H1 (cell line): ENCODE measurements around the gene DLST. TPM values are rescaled to one million over a fixed set of nuclear protein-coding genes. Genes with fewer than 3 reads are reported as not detected.
A peak's percentile ranks its signal among the peaks of the same experiment; 100 is the strongest.

Source experiments
- CHD7 ChIP-seq: fragments of 300-600 bp; sonication (generic); IDR thresholded peaks from 2 replicates; pipeline ENCODE4 v1.7.1; 2012; ENCODE audit warnings: low read length, moderate library complexity, mild to moderate bottlenecking, inconsistent platforms; ENCODE audit not compliant: insufficient replicate concordance
- CREB1 ChIP-seq: IDR thresholded peaks from 2 replicates; pipeline ENCODE4 v1.6.1; 2012; ENCODE audit warnings: inconsistent platforms
- CTCF ChIP-seq, 3 experiments: IDR thresholded peaks; 1 replicate in 2 of 3; 2 replicates in 1 of 3; pipeline versions ENCODE4 v1.5.1 to v1.6.1; 2011; ENCODE audit warnings: low read length in 3 of 3, mild to moderate bottlenecking in 3 of 3, inconsistent platforms in 2 of 3, low read depth in 1 of 3, moderate library complexity in 1 of 3; ENCODE audit not compliant: insufficient read depth in 1 of 3; ENCODE audit errors: control extremely low read depth in 1 of 3
- GABPA ChIP-seq: IDR thresholded peaks from 2 replicates; pipeline ENCODE4 v1.6.1; 2011; ENCODE audit warnings: mild to moderate bottlenecking, low read length, moderate library complexity, borderline replicate concordance; ENCODE audit not compliant: insufficient read depth
- polyA plus RNA-seq, 7 experiments: library from polyadenylated mRNA; depleted of rRNA in 3 of 7; stranded (reverse) in 5 of 7; unstranded in 2 of 7; fragments of >200 nt in 5 of 7; fragments of 200-250 nt in 2 of 7; gene quantifications; 1 replicate in 5 of 7; 2 replicates in 1 of 7; 4 replicates in 1 of 7; pipeline versions ENCODE4 v1.2.1 to v1.2.3, GENCODE V29; 2011 to 2013; ENCODE audit warnings: missing spikeins in 2 of 7, mixed read lengths in 2 of 7
- total RNA-seq: library from RNA; stranded (reverse); fragmentation: NEBNext Ultra II Directional; extraction: Animal tissue kit (Norgen Biotek cat#: 25700); gene quantifications from 2 replicates; pipeline ENCODE4 v1.2.1, GENCODE V29; 2021

The DLST gene
- total and polyA plus RNA-seq, 2 of the 8 experiments (the other 6 are each of a cell fraction or from before 2014, with no cell fraction given) = 96.5 to 117 TPM

GRCh38 chr14:74945852-74946658, 64.3 kb downstream of the DLST start (continued):
- TF ChIP-seq CHD7 (no peak), GABPA (peak; percentile 22; the same call in 1 of the 2 replicates), CTCF (IDR thresholded peaks at IDR 0.05; ENCODE audit: control extremely low read depth in 1 of 3, insufficient read depth in 1 of 3, low read depth in 1 of 3, low read length in 3 of 3) (peak in 2 of 3 experiments; percentile 93 to 97; a peak in 3 of 4 replicates), CREB1 (peak; percentile 22; the same call in 1 of the 2 replicates)
